ENCODE results near the gene ESD.

Gene ESD

DNA sequence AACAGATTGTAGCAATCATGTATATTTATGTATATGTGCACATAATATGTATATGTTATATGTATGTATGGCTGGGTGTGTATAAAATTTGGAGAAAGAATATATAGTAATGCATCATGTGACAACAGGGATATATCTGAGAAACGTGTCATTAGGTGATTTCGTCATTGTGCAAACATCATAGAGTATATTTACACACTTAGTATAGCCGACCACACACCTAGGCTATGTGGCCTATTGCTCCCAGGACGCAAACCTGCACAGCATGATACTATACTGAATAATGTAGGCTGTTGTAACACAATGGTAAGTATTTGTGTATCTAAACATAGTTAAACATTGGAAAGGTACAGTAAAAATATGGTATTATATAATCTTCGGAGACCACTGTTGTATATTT lies 43.8 kb downstream of the ESD start:
- H3K27me3 ChIP-seq (replicated peaks; ENCODE audit: control insufficient read depth, insufficient read depth, low read length), result no peaks in the 10 kb centered on the region
- TF ChIP-seq, protein P1, sequence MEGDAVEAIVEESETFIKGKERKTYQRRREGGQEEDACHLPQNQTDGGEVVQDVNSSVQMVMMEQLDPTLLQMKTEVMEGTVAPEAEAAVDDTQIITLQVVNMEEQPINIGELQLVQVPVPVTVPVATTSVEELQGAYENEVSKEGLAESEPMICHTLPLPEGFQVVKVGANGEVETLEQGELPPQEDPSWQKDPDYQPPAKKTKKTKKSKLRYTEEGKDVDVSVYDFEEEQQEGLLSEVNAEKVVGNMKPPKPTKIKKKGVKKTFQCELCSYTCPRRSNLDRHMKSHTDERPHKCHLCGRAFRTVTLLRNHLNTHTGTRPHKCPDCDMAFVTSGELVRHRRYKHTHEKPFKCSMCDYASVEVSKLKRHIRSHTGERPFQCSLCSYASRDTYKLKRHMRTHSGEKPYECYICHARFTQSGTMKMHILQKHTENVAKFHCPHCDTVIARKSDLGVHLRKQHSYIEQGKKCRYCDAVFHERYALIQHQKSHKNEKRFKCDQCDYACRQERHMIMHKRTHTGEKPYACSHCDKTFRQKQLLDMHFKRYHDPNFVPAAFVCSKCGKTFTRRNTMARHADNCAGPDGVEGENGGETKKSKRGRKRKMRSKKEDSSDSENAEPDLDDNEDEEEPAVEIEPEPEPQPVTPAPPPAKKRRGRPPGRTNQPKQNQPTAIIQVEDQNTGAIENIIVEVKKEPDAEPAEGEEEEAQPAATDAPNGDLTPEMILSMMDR (IDR thresholded peaks at IDR 0.05; ENCODE audit: insufficient read depth, low read length, poor library complexity, severe bottlenecking), result no peak
- H3K36me3 ChIP-seq (ENCODE audit: control insufficient read depth, insufficient read depth, low read length), result peaks cover 11% of the 10 kb centered on the region
- DNase-seq (ENCODE audit: extremely low read depth, insufficient read length), result no peak
- no peak overlapping the region for H3K4me3 ChIP-seq (replicated peaks; ENCODE audit: low read depth, low read length)

GRCh38 chr13:46751811-46752635 lies 44.9 kb downstream of the ESD start:
- Histone ChIP-seq H3K4me3 (replicated peaks; ENCODE audit: low read depth, low read length) (no peak overlapping the region), H3K27me3 (replicated peaks; ENCODE audit: control insufficient read depth, insufficient read depth, low read length) (no peaks in the 10 kb centered on the region), H3K36me3 (ENCODE audit: control insufficient read depth, insufficient read depth, low read length) (peaks cover 14% of the 10 kb centered on the region)
- TF ChIP-seq, protein P1 (IDR thresholded peaks at IDR 0.05; ENCODE audit: insufficient read depth, low read length, poor library complexity, severe bottlenecking), result no peak
- DNase-seq (ENCODE audit: extremely low read depth, insufficient read length), result peak; percentile 53

DNA sequence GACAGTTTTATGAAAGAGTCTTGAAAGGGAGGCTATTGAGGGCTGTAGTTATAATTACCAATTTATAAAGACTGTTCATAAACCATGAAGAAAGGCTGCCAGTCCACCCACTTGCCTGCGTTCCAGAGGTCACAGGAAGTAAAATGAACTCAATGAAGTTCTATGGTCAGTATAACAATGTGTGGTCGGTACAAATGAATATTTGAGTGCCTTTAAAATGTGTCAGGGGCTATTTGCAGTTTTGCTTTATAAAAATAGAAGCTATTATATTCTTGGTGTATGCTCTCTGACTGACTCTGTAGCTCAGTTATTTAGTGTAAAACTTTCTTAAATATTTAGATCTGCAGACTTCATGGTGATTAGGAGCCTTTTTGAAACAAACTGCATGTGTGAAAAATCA lies 47.0 kb downstream of the ESD start:
- Histone ChIP-seq H3K36me3 (ENCODE audit: control insufficient read depth, insufficient read depth, low read length) (peaks cover 24% of the 10 kb centered on the region), H3K4me3 (replicated peaks; ENCODE audit: low read depth, low read length) (no peak overlapping the region), H3K27me3 (replicated peaks; ENCODE audit: control insufficient read depth, insufficient read depth, low read length) (no peaks in the 10 kb centered on the region)
- TF ChIP-seq, protein P1 (IDR thresholded peaks at IDR 0.05; ENCODE audit: insufficient read depth, low read length, poor library complexity, severe bottlenecking), result no peak
- no peak for DNase-seq (ENCODE audit: extremely low read depth, insufficient read length)

DNA sequence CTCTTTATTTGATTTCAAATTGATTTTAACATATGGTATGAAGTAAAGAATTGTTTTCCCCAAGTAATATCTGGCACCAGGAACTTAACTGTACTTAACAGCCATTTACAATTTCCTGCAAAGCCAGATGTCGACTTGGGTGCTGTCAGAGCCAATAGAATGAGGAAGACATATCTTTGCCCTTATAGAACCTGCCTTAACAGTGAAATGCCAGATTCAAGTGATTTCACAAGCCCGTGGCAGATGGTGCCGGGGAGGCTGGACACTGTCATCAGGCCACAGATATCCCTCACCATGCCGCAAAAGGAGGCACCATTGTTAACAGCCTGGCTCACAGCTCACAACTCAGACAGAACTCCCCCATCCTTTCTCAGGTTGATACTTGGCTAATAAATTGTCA lies 48.7 kb downstream of the ESD start:
- TF ChIP-seq, protein P1 (IDR thresholded peaks at IDR 0.05; ENCODE audit: insufficient read depth, low read length, poor library complexity, severe bottlenecking), result no peak
- Histone ChIP-seq H3K27me3 (replicated peaks; ENCODE audit: control insufficient read depth, insufficient read depth, low read length) (no peaks in the 10 kb centered on the region), H3K4me3 (replicated peaks; ENCODE audit: low read depth, low read length) (no peak overlapping the region), H3K36me3 (ENCODE audit: control insufficient read depth, insufficient read depth, low read length) (peaks cover 27% of the 10 kb centered on the region)
- no peak for DNase-seq (ENCODE audit: extremely low read depth, insufficient read length)

DNA sequence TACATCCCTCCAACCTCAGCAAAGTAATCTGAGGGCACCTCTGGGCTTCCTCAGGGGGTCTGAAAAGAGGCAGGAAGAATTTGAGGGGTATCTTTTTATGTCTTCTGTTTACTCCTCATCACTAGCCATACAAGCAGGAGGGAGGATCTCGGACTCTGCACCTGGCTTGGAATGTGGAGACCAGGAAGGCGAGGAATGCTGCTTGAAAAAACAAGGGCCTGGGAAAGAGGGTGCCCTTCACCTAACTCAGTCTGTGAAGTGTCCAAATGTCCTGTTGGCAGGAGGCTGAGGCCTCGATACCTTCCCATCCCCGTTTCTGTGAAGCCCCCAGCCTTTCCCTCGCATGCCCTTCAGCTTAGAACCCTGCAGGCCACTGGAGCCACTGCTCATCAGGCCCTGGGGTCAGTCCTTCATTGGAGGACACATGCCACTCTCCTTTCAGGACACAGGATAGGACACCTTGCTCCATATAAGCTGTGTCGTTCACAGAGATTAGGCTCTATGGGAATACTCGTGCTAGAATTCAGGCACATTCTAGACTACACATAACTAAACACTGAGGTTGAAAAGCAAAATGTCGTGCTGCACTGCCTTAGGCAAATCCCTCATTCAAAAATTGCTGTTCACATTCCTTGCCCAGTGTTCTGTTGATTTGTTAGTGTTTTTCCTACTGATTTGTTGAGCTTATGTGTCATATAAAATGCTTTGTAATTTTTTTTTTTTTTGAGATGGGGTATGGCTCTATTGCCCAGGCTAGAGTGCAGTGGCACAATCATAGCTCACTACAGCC lies 49.7 kb downstream of the ESD start:
- DNase-seq (ENCODE audit: extremely low read depth, insufficient read length), result no peak
- Histone ChIP-seq H3K36me3 (ENCODE audit: control insufficient read depth, insufficient read depth, low read length) (peaks cover 27% of the 10 kb centered on the region), H3K27me3 (replicated peaks; ENCODE audit: control insufficient read depth, insufficient read depth, low read length) (no peaks in the 10 kb centered on the region), H3K4me3 (replicated peaks; ENCODE audit: low read depth, low read length) (no peak overlapping the region)
- TF ChIP-seq, protein P1 (IDR thresholded peaks at IDR 0.05; ENCODE audit: insufficient read depth, low read length, poor library complexity, severe bottlenecking), result no peak

Measured in GM06990 (cell line).